HEK293T (cell line): Measurements from ENCODE around the gene CHAF1A.

Experiments
- BHLHE40 ChIP-seq: fragments of 450-650 bp; IDR thresholded peaks from 2 replicates; pipeline ENCODE4 v1.6.1; 2016; ENCODE audit warnings: mild to moderate bottlenecking, moderate library complexity, borderline replicate concordance
- FOXA1 ChIP-seq: fragments of 450-650 bp; IDR thresholded peaks from 2 replicates; pipeline ENCODE4 v1.6.1; 2016; ENCODE audit warnings: mild to moderate bottlenecking
- FOXK2 ChIP-seq: fragments of 450-650 bp; IDR thresholded peaks from 2 replicates; pipeline ENCODE4 v1.6.1; 2016; ENCODE audit warnings: mild to moderate bottlenecking
- L3MBTL2 ChIP-seq: fragments of 450-650 bp; conservative IDR thresholded peaks from 2 replicates; pipeline ENCODE4 v1.6.1; 2016; ENCODE audit warnings: mild to moderate bottlenecking
- LEF1 ChIP-seq: fragments of 450-650 bp; IDR thresholded peaks from 2 replicates; pipeline ENCODE4 v1.6.1; 2017; ENCODE audit warnings: mild to moderate bottlenecking, borderline replicate concordance
- PKNOX1 ChIP-seq: fragments of 450-650 bp; IDR thresholded peaks from 2 replicates; pipeline ENCODE4 v1.6.1; 2016
- SP1 ChIP-seq: fragments of 450-650 bp; IDR thresholded peaks from 2 replicates; pipeline ENCODE4 v1.6.1; 2017
- SUZ12 ChIP-seq: fragments of 450-650 bp; IDR thresholded peaks from 2 replicates; pipeline ENCODE4 v1.6.1; 2016; ENCODE audit warnings: mild to moderate bottlenecking

DNA sequence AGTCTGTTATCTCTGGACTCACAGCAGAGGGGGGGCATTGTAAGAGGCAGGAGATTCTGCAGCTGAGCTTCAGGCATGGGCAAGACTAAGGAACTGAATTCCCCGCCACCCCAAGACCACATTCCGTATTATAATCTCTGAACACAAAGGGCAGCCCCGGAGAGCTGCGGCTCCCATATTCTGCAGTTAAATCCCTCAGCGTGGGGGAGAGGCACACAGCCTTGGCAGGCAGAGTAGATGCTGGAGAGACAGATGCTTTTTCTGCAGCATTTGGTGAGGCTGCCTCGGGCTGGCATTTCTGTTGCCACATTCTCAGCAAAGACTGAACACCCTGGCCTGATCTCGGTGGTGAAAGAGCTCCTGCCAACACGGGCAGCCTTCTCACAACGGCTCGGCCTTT, 12.9 kb downstream of the CHAF1A start:
- no peak for TF ChIP-seq SP1
- TF ChIP-seq FOXA1: no peak
- TF ChIP-seq L3MBTL2: no peak
- no peak for TF ChIP-seq PKNOX1
- no peak for TF ChIP-seq SUZ12
- no peak for TF ChIP-seq BHLHE40
- TF ChIP-seq LEF1: no peak
- TF ChIP-seq FOXK2: no peak
